Naive thymus-derived CD4-positive, alpha-beta T cell (primary cell): Measurements from ENCODE around the gene TMEM144. TPM values are rescaled to one million over a fixed set of nuclear protein-coding genes. Genes with fewer than 3 reads are reported as not detected.

Experiments
- ATAC-seq: fragments of 150-1000 bp; cut with Tn5 transposase; 2 replicates; pipeline ENCODE4 v1.10.0; 2021; ENCODE audit warnings: mild to moderate bottlenecking, moderate library complexity
- CTCF ChIA-PET: fragments of 350-600 bp; sonication (Branson Sonifier 250); formaldehyde crosslinking; loops from one replicate; lab custom pipeline; 2021; ENCODE audit warnings: antibody characterized with exemption; lab: Charles Lee
- POLR2A ChIA-PET: fragments of 350-600 bp; sonication (Branson Sonifier 250); formaldehyde crosslinking; loops from one replicate; lab custom pipeline; 2021; ENCODE audit warnings: antibody characterized with exemption, inconsistent platforms; lab: Charles Lee
- DNase-seq, 9 donors: peaks; one replicate each; pipeline versions ENCODE4 v3.0.0 to v3.0.0-alpha.2; 2020 to 2022; ENCODE audit warnings: mixed read lengths in 1 of 9
- H3K27ac ChIP-seq: one replicate; pipeline ENCODE4 v1.7.0; 2013; ENCODE audit warnings: mild to moderate bottlenecking, low read depth, low read length, moderate library complexity
- H3K27me3 ChIP-seq, 2 donors: one replicate each; pipeline ENCODE4 v1.7.0; 2013; ENCODE audit warnings: low read length in 2 of 2, mild to moderate bottlenecking in 2 of 2, moderate library complexity in 2 of 2; ENCODE audit not compliant: control insufficient read depth in 2 of 2, insufficient read depth in 2 of 2
- H3K36me3 ChIP-seq, 3 experiments: 1 replicate in 2 of 3; 2 replicates in 1 of 3; pipeline ENCODE4 v1.7.0; 2013; ENCODE audit warnings: low read length in 3 of 3, mild to moderate bottlenecking in 3 of 3, moderate library complexity in 1 of 3; ENCODE audit not compliant: insufficient read depth in 3 of 3, control insufficient read depth in 2 of 3
- H3K4me1 ChIP-seq, 2 donors: one replicate each; pipeline ENCODE4 v1.7.0; 2013; ENCODE audit warnings: low read length in 2 of 2, mild to moderate bottlenecking in 2 of 2, moderate library complexity in 1 of 2; ENCODE audit not compliant: control insufficient read depth in 2 of 2, insufficient read depth in 2 of 2
- H3K4me3 ChIP-seq: 2 replicates; pipeline ENCODE4 v1.7.0; 2013; ENCODE audit warnings: mild to moderate bottlenecking, low read length
- H3K9me3 ChIP-seq, 3 experiments: 1 replicate in 2 of 3; 2 replicates in 1 of 3; pipeline ENCODE4 v1.7.0; 2013; ENCODE audit warnings: low read length in 3 of 3; ENCODE audit not compliant: control insufficient read depth in 2 of 3
- H3K27ac Mint-ChIP-seq, 9 donors: one replicate each; pipeline ENCODE4 v1.8.0; 2020 to 2022; ENCODE audit warnings: mixed read lengths in 9 of 9, mild to moderate bottlenecking in 8 of 9, moderate library complexity in 5 of 9, inconsistent platforms in 2 of 9
- H3K27me3 Mint-ChIP-seq, 5 donors: one replicate each; pipeline ENCODE4 v1.8.0; 2021 to 2022; ENCODE audit warnings: mixed read lengths in 5 of 5, mild to moderate bottlenecking in 1 of 5
- H3K36me3 Mint-ChIP-seq, 5 donors: one replicate each; pipeline ENCODE4 v1.8.0; 2020 to 2022; ENCODE audit warnings: mixed read lengths in 5 of 5, mild to moderate bottlenecking in 3 of 5, inconsistent platforms in 1 of 5
- H3K4me1 Mint-ChIP-seq, 7 donors: one replicate each; pipeline ENCODE4 v1.8.0; 2020 to 2022; ENCODE audit warnings: mixed read lengths in 7 of 7, mild to moderate bottlenecking in 3 of 7, inconsistent platforms in 1 of 7
- H3K4me3 Mint-ChIP-seq, 10 donors: one replicate each; pipeline ENCODE4 v1.8.0; 2020 to 2022; ENCODE audit warnings: mild to moderate bottlenecking in 10 of 10, mixed read lengths in 10 of 10, moderate library complexity in 6 of 10, inconsistent platforms in 2 of 10
- H3K9me3 Mint-ChIP-seq, 11 donors: one replicate each; pipeline ENCODE4 v1.8.0; 2020 to 2022; ENCODE audit warnings: mixed read lengths in 11 of 11, mild to moderate bottlenecking in 4 of 11, inconsistent platforms in 1 of 11, moderate library complexity in 1 of 11
- intact Hi-C, 2 donors: fragments of 100-400 bp; cut with micrococcal nuclease; formaldehyde crosslinking; loops; one replicate each; pipeline ENCODE4 v1.15.1; 2023
- polyA plus RNA-seq, 2 donors: library from polyadenylated mRNA; unstranded; fragments of 300-500 nt; fragmentation: Illumina TruSeq; gene quantifications; one replicate each; pipeline ENCODE4 v1.2.3, GENCODE V29; 2021
- total RNA-seq, 6 experiments: library from RNA in 5 of 6; stranded (reverse) in 5 of 6; gene quantifications; 1 replicate in 5 of 6; 2 replicates in 1 of 6; pipeline ENCODE4 v1.2.3 and lab custom pipeline; 2021 to 2026

TMEM144 gene
- total and polyA plus RNA-seq, 7 experiments from 2014 or later: 0.34 to 3.4 (median 0.45) TPM; not detected in 3

GRCh38 chr4:158290912-158291311 is 80.6 kb downstream of the TMEM144 start:
- Mint-ChIP-seq H3K4me3 (no peak overlapping the region), H3K36me3 (no peaks in the 10 kb centered on the region), H3K27ac (no peak overlapping the region), H3K9me3 (peaks cover 0 to 25% (median 4%) of the 10 kb centered on the region in 11 donors), H3K27me3 (peaks cover 0 to 12% (median 0%) of the 10 kb centered on the region in 5 donors), H3K4me1 (no peaks in the 10 kb centered on the region)
- H3K27ac ChIP-seq: no peak overlapping the region
- ATAC-seq (no peak), DNase-seq (no peak)
- H3K9me3 ChIP-seq: no peaks in the 10 kb centered on the region
- no peak overlapping the region for H3K4me3 ChIP-seq
- ChIA-PET CTCF (no interaction called here), POLR2A (no interaction called here)
- no peaks in the 10 kb centered on the region for H3K36me3 ChIP-seq
- no peaks in the 10 kb centered on the region for H3K27me3 ChIP-seq
- intact Hi-C loops: no loop called here
- H3K4me1 ChIP-seq: no peaks in the 10 kb centered on the region

DNA sequence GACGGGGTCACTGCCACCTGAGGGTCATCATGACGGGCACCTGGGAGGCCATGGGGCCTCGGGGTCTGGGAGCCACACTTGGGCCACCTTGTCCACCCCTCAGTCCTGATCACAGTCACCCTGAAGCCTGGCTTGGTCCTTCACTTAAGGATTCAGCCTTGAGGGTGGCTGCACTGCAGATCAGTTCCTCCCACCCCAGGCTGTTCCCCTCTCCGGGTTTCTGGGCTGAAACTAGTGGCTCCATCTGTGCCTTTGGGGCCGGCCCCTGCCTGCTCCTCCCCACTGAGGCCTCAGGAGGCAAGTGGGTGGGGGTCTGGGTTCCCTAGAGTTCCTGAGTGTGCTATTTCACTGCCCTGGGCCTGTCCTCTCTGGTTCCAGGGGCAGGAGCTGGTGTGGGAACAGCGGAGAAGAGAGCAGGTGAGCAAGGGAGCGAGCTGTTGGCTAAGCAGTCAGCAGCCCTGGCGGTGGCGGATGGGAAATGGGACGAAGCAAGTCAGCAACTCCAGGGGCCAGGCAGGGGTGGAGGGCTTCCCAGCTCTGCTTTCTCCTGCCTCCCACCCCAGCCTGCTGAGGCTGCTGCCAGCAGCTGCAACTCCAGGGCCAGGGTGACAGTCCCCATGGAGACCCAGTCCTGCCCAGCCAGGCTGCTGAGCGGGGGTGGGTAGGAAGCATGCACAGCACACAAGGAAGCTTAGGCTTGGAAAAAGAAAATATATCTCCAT is 81.2 kb downstream of the TMEM144 start:
- Histone ChIP-seq H3K27me3 (no peaks in the 10 kb centered on the region), H3K36me3 (no peaks in the 10 kb centered on the region), H3K27ac (no peak overlapping the region), H3K9me3 (no peaks in the 10 kb centered on the region), H3K4me1 (no peaks in the 10 kb centered on the region), H3K4me3 (no peak overlapping the region)
- Mint-ChIP-seq H3K4me3 (no peak overlapping the region), H3K4me1 (no peaks in the 10 kb centered on the region), H3K36me3 (no peaks in the 10 kb centered on the region), H3K27ac (no peak overlapping the region), H3K27me3 (peaks cover 0 to 12% (median 0%) of the 10 kb centered on the region in 5 donors), H3K9me3 (peaks cover 0 to 26% (median 4%) of the 10 kb centered on the region in 11 donors)
- intact Hi-C loops: no loop called here
- ChIA-PET POLR2A (no interaction called here), CTCF (no interaction called here)
- DNase-seq (no peak), ATAC-seq (no peak)

GRCh38 chr4:158292156-158292555 is 81.9 kb downstream of the TMEM144 start:
- no peak overlapping the region for H3K27ac Mint-ChIP-seq

GRCh38 chr4:158295053-158295452 is 84.8 kb downstream of the TMEM144 start:
- Histone ChIP-seq H3K27me3 (no peaks in the 10 kb centered on the region), H3K9me3 (no peaks in the 10 kb centered on the region), H3K36me3 (no peaks in the 10 kb centered on the region), H3K27ac (no peak overlapping the region), H3K4me3 (no peak overlapping the region), H3K4me1 (no peaks in the 10 kb centered on the region)
- ChIA-PET POLR2A (no interaction called here), CTCF (no interaction called here)
- no peak overlapping the region for H3K4me3 Mint-ChIP-seq
- intact Hi-C loops: no loop called here
- peaks cover 0 to 26% (median 6%) of the 10 kb centered on the region in 11 donors for H3K9me3 Mint-ChIP-seq
- DNase-seq (no peak), ATAC-seq (peak; percentile 37)
- no peak overlapping the region for H3K27ac Mint-ChIP-seq
- no peaks in the 10 kb centered on the region for H3K4me1 Mint-ChIP-seq
- H3K36me3 Mint-ChIP-seq: no peaks in the 10 kb centered on the region
- H3K27me3 Mint-ChIP-seq: peaks cover 0 to 12% (median 0%) of the 10 kb centered on the region in 5 donors

More at GRCh38 chr4:158292156-158292555, 81.9 kb downstream of the TMEM144 start:
- Histone ChIP-seq H3K9me3 (no peaks in the 10 kb centered on the region), H3K4me1 (no peaks in the 10 kb centered on the region), H3K27ac (no peak overlapping the region), H3K27me3 (no peaks in the 10 kb centered on the region), H3K36me3 (no peaks in the 10 kb centered on the region), H3K4me3 (no peak overlapping the region)
- H3K27me3 Mint-ChIP-seq: peaks cover 0 to 12% (median 0%) of the 10 kb centered on the region in 5 donors
- H3K9me3 Mint-ChIP-seq: peaks cover 0 to 26% (median 6%) of the 10 kb centered on the region in 11 donors
- H3K36me3 Mint-ChIP-seq: no peaks in the 10 kb centered on the region
- no peaks in the 10 kb centered on the region for H3K4me1 Mint-ChIP-seq
- DNase-seq (no peak), ATAC-seq (no peak)
- POLR2A ChIA-PET: no interaction called here
- intact Hi-C loops: no loop called here
- CTCF ChIA-PET: no interaction called here
- no peak overlapping the region for H3K4me3 Mint-ChIP-seq

DNA sequence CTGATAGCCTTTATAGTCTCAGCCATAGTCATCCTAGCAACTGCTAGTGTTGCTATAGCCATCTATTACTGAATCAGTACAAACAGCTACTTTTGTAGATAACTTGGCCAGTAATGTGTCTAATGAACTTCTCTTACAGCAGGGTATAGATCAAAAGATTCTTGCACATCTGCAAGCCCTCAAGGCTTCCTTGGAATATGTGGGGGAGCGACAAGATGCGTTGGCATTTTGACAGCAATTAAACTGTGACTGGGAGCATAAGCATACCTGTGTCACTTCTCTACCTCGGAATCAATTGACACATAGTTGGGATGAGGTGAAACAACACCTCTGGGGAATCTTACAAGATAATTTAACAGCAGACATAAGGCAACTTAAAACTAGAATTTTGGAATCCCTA is 87.6 kb downstream of the TMEM144 start:
- no peak overlapping the region for H3K27ac Mint-ChIP-seq
- H3K36me3 Mint-ChIP-seq: no peaks in the 10 kb centered on the region
- peaks cover 0 to 7% (median 0%) of the 10 kb centered on the region in 5 donors for H3K27me3 Mint-ChIP-seq
- H3K4me3 Mint-ChIP-seq: no peak overlapping the region
- DNase-seq (no peak), ATAC-seq (no peak)
- Histone ChIP-seq H3K4me3 (no peak overlapping the region), H3K4me1 (no peaks in the 10 kb centered on the region), H3K36me3 (no peaks in the 10 kb centered on the region), H3K27ac (no peak overlapping the region), H3K27me3 (no peaks in the 10 kb centered on the region), H3K9me3 (no peaks in the 10 kb centered on the region)
- H3K9me3 Mint-ChIP-seq: peaks cover 0 to 21% (median 2%) of the 10 kb centered on the region in 11 donors
- CTCF ChIA-PET: no interaction called here
- POLR2A ChIA-PET: no interaction called here
- H3K4me1 Mint-ChIP-seq: no peaks in the 10 kb centered on the region
- intact Hi-C loops: no loop called here

- H3K36me3 ChIP-seq: no peaks in the 10 kb centered on the region
- Mint-ChIP-seq H3K27ac (no peak overlapping the region), H3K36me3 (no peaks in the 10 kb centered on the region), H3K9me3 (peaks cover 0 to 18% (median 0%) of the 10 kb centered on the region in 11 donors), H3K4me1 (no peaks in the 10 kb centered on the region), H3K27me3 (peaks cover 0 to 7% (median 0%) of the 10 kb centered on the region in 5 donors), H3K4me3 (no peak overlapping the region)
- no peak for ATAC-seq
- ChIA-PET POLR2A (no interaction called here), CTCF (no interaction called here)
- H3K27me3 ChIP-seq: no peaks in the 10 kb centered on the region
- H3K4me3 ChIP-seq: no peak overlapping the region
- no peaks in the 10 kb centered on the region for H3K4me1 ChIP-seq
- no peaks in the 10 kb centered on the region for H3K9me3 ChIP-seq
- DNase-seq: no peak
- intact Hi-C loops: no loop called here
- H3K27ac ChIP-seq: no peak overlapping the region
Observed at GRCh38 chr4:158299459-158300007, 89.2 kb downstream of the TMEM144 start.

DNA sequence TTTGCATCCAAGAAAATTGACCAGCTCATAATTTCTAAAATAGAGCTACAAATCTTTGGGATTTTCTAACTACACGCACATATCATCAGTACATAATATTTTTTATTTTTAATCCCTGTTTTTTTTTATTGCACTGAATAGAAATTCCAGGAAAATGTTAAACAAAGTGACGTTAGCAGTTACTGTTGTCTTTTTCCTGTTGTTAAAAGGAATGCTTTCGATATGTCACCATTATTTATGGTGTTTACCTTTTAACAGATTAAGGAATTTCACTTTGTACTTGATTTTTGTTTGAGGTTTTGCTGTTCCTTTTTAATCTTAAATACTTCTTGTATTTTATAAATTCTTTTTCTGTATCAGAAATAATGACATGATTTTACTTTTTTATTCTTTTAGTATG is 89.7 kb downstream of the TMEM144 start:
- Mint-ChIP-seq H3K27ac (no peak overlapping the region), H3K4me3 (no peak overlapping the region), H3K27me3 (peaks cover 0 to 7% (median 0%) of the 10 kb centered on the region in 5 donors), H3K36me3 (no peaks in the 10 kb centered on the region), H3K9me3 (peaks cover 0 to 15% (median 0%) of the 10 kb centered on the region in 11 donors), H3K4me1 (no peaks in the 10 kb centered on the region)
- CTCF ChIA-PET: no interaction called here
- Histone ChIP-seq H3K9me3 (no peaks in the 10 kb centered on the region), H3K4me3 (no peak overlapping the region), H3K27ac (no peak overlapping the region), H3K36me3 (no peaks in the 10 kb centered on the region), H3K4me1 (no peaks in the 10 kb centered on the region), H3K27me3 (no peaks in the 10 kb centered on the region)
- DNase-seq (no peak), ATAC-seq (no peak)
- POLR2A ChIA-PET: no interaction called here
- intact Hi-C loops: no loop called here
